KOPT-K1 (cell line): ENCODE data around the gene TNRC6B.
A peak's percentile ranks its signal among the peaks of the same experiment; 100 is the strongest.
"Not testable (repeated sequence)": the region's sequence is repeated elsewhere in the genome, so short reads cannot be mapped to it uniquely, and the experiment has no call there.

Source experiments
- H3K27ac ChIP-seq: fragments of 200-600 bp; sonication (generic); 2 replicates; pipeline ENCODE4 v1.5.1; 2016; ENCODE audit warnings: antibody characterized with exemption, mild to moderate bottlenecking, low read depth, low read length; ENCODE audit not compliant: poor library complexity, severe bottlenecking
- H3K36me3 ChIP-seq: fragments of 200-600 bp; sonication (generic); 2 replicates; pipeline ENCODE4 v1.5.1; 2017; ENCODE audit warnings: antibody characterized with exemption, mild to moderate bottlenecking, low read length, moderate library complexity; ENCODE audit not compliant: insufficient read depth
- H3K9me3 ChIP-seq: fragments of 200-600 bp; sonication (generic); 2 replicates; pipeline ENCODE4 v1.5.1; 2017; ENCODE audit warnings: antibody characterized with exemption, low read length, mild to moderate bottlenecking; ENCODE audit not compliant: insufficient read depth, poor library complexity, severe bottlenecking

Gene TNRC6B

DNA sequence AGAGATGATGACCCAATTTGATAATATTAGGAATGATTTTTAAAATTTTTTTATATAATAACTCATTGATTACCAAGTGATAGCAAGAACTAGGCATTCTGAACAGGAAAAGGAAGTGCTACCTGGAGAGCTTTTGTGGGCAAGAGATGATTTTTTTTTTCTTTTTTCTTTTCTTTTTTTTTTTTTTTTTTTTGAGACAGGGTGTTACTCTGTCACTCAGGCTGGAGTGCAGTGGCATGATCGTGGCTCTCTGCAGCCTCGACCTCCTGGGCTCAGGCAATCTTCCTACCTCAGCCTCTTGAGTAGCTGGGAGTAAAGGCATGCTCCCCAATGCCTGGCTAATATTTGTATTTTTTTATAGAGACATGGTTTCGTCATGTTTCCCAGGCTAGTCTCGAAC lies 40.4 kb downstream of the TNRC6B start:
- peaks cover 8% of the 10 kb centered on the region; the same call in 1 of the 2 replicates for H3K36me3 ChIP-seq
- H3K9me3 ChIP-seq: no peaks in the 10 kb centered on the region
- H3K27ac ChIP-seq: peak overlapping the region; percentile 17

GRCh38 chr22:40218723-40219294 lies 41.1 kb downstream of the TNRC6B start:
- H3K27ac ChIP-seq: peak overlapping the region; percentile 17
- no peaks in the 10 kb centered on the region for H3K9me3 ChIP-seq
- peaks cover 8% of the 10 kb centered on the region; the same call in 1 of the 2 replicates for H3K36me3 ChIP-seq

GRCh38 chr22:40220316-40221054 lies 42.8 kb downstream of the TNRC6B start:
- peaks cover 8% of the 10 kb centered on the region; the same call in 1 of the 2 replicates for H3K36me3 ChIP-seq
- H3K9me3 ChIP-seq: no peaks in the 10 kb centered on the region
- no peak overlapping the region for H3K27ac ChIP-seq

GRCh38 chr22:40221055-40221414 lies 43.3 kb downstream of the TNRC6B start:
- Histone ChIP-seq H3K9me3 (no peaks in the 10 kb centered on the region), H3K27ac (no peak overlapping the region), H3K36me3 (peaks cover 8% of the 10 kb centered on the region; the same call in 1 of the 2 replicates)

GRCh38 chr22:40222979-40223378 lies 45.3 kb downstream of the TNRC6B start:
- not testable (repeated sequence) for H3K27ac ChIP-seq, H3K9me3 ChIP-seq, H3K36me3 ChIP-seq

DNA sequence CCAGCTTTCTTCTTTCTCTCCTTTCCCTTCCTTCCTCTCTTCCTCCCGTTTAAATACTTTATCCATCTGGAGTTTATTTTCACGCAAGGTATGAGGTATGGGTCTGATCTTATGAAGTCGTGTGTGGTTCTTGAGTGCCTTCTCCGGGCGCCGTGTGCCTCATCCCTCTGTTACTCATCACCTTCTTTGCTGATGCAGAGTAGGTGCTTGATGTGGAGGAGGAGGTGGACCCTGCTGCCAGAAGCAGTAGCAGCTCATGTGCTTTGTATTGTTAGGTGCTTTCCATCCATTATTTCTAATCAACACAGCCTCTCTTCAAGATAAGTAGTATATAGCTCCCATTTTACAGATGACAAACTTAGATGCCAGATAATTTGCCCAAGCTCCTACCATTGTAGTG lies 47.0 kb downstream of the TNRC6B start:
- Histone ChIP-seq H3K36me3 (peaks cover 6% of the 10 kb centered on the region), H3K27ac (no peak overlapping the region), H3K9me3 (no peaks in the 10 kb centered on the region)

DNA sequence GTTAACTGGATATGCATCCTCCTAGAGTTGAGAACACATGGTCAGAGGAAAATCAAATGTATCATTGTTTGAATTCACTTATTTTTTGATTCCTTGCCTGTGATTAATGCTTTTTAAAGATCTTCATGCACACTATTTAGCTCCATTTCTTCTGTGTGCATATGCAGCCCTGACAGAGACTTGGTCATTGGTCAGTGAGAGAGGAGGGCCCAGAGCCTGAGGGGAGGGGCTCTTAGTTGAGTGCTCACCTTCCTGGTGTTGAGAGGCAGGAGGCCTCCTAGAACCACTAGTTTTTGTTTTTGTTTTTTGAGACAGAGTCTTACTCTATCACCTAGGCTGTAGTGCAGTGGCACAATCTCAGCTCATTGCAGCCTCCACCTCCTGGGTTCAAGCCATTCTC lies 48.9 kb downstream of the TNRC6B start:
- peaks cover 3% of the 10 kb centered on the region for H3K9me3 ChIP-seq
- peaks cover 17% of the 10 kb centered on the region for H3K36me3 ChIP-seq
- H3K27ac ChIP-seq: no peak overlapping the region

DNA sequence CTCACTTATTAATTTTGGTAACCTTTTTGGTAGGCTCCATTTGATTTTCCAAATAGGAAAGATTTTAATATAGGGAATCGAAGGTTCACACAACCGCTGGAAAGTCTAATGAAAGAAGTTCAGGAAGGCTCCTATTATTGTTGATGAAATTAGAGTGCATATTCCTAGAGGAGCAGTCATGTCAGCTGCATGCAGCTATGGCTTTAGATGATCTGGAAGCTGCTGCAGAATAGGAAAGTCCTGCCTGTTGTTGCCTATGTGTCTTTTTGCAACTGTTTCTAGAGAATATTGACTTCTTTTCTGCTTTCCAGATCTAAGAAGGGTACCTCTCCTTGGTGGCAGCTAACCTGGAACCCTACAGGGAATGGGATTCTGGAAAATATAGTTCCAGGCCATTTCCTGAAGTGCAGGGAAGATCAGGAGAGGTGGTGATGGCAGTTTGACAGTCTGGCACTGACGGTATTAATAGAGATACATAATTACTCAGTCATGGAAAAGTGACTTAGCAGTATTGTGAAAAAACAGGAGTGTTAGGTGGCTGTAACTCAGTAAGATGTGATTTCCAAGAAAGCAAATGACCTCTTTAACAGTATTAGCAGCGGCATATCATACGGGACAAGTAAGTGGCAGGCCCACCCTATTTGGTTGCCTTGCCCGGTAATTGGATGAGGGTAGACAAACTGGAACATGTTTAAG lies 54.0 kb downstream of the TNRC6B start:
- no peak overlapping the region for H3K27ac ChIP-seq
- H3K9me3 ChIP-seq: peaks cover 3% of the 10 kb centered on the region
- peaks cover 43% of the 10 kb centered on the region for H3K36me3 ChIP-seq

GRCh38 chr22:40232624-40233023 lies 54.9 kb downstream of the TNRC6B start:
- Histone ChIP-seq H3K27ac (no peak overlapping the region), H3K36me3 (peaks cover 51% of the 10 kb centered on the region), H3K9me3 (peaks cover 3% of the 10 kb centered on the region)

- H3K36me3 ChIP-seq: peaks cover 56% of the 10 kb centered on the region
- no peak overlapping the region for H3K27ac ChIP-seq
- H3K9me3 ChIP-seq: peaks cover 3% of the 10 kb centered on the region
Observed at GRCh38 chr22:40233886-40234285, 56.2 kb downstream of the TNRC6B start.

DNA sequence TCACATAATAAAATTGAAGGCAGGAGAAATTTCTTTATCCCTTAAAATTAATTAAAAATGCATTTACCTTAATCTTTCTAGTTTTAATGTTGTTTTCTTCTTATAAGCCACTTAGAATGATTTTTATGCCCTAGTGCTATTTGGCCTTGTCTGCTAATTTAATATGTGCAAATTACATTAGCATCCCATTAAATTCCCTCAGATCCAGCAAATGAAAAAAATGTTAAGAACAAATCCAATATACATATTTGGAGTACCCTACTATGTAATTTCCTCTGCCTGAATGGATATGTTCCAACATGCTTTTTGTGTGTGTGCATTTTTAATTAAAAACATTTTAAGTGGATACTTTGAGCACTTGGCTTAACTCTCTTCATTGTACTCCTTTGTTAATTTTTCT lies 56.9 kb downstream of the TNRC6B start:
- peaks cover 3% of the 10 kb centered on the region for H3K9me3 ChIP-seq
- peaks cover 50% of the 10 kb centered on the region for H3K36me3 ChIP-seq
- H3K27ac ChIP-seq: no peak overlapping the region

DNA sequence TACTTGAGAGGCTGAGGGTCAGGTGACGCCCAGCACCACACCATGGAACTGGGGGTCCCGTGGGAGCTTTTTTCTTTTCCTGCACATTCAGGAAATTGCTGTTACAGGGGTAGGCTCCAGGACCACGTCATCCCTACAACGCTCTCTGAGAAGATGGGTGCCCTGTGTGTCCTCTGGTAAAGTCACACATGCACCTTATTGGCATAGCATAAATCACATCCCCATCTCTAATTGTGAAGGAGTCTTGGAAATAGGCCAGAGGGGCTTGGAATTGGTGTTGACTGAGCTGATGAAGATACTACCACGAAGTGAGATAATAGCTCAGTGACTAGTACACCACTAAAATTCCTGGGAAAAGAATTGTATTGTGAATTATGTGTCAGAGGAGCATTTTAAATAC lies 57.6 kb downstream of the TNRC6B start:
- H3K9me3 ChIP-seq: no peaks in the 10 kb centered on the region
- no peak overlapping the region for H3K27ac ChIP-seq
- peaks cover 44% of the 10 kb centered on the region for H3K36me3 ChIP-seq

GRCh38 chr22:40236131-40236665 lies 58.5 kb downstream of the TNRC6B start:
- Histone ChIP-seq H3K9me3 (no peaks in the 10 kb centered on the region), H3K36me3 (peaks cover 41% of the 10 kb centered on the region), H3K27ac (no peak overlapping the region)

DNA sequence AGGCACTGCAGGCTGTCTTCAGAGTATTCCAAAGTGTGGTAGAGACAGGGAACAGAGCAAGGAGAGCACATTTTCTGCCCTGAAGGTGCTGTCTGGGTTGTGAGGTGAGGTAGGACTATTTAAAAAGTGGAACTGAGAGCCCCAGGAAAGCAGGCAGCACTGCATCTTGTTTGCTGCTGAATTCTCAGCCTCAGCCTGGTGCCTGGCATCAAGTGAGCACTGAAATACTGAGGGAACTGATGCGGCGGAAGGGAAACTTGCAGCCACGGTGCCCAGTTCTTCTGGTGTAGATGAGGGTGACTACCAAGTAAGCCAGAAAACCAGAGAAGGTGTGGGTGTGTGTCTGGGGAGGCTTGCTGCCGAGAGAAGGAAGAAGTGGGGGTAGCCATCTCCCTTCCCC lies 59.5 kb downstream of the TNRC6B start:
- Histone ChIP-seq H3K36me3 (peaks cover 32% of the 10 kb centered on the region), H3K27ac (no peak overlapping the region), H3K9me3 (no peaks in the 10 kb centered on the region)

GRCh38 chr22:40237788-40238424 lies 60.2 kb downstream of the TNRC6B start:
- H3K27ac ChIP-seq: no peak overlapping the region
- H3K9me3 ChIP-seq: no peaks in the 10 kb centered on the region
- H3K36me3 ChIP-seq: peaks cover 27% of the 10 kb centered on the region; the same call in 1 of the 2 replicates
